ENCODE results near the gene PFKFB3. TPM values are rescaled to one million over a fixed set of nuclear protein-coding genes. Genes with fewer than 3 reads are reported as not detected.
"Not testable (repeated sequence)": the region's sequence is repeated elsewhere in the genome, so short reads cannot be mapped to it uniquely, and the experiment has no call there.

PFKFB3 gene
- total RNA-seq, 1 donor from 2014 or later: 34.1 TPM

GRCh38 chr10:6272126-6272525 lies 69.4 kb downstream of the PFKFB3 start:
- no peak for DNase-seq

- DNase-seq: no peak
These were observed 70.6 kb downstream of the PFKFB3 start for GRCh38 chr10:6273351-6273750.

DNA sequence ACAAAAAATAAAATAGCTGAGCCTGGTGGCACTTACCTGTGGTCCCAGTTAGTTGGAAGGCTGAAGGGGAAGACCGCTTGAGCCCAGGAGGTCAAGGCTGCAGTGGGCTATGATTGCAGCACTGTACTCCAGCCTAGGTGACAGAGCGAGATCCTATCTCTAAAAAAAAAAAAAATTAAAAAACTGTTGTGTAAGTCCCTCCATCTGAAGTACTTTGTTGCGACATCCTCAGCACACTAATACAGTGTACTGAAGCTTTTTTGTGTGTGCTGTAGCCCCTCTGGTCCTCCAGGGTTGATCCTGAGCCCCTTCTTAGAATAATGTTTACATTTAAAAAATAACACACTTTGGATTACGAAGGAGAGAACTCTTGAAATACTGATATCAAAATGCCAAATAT lies 71.3 kb downstream of the PFKFB3 start:
- no peak for DNase-seq

DNA sequence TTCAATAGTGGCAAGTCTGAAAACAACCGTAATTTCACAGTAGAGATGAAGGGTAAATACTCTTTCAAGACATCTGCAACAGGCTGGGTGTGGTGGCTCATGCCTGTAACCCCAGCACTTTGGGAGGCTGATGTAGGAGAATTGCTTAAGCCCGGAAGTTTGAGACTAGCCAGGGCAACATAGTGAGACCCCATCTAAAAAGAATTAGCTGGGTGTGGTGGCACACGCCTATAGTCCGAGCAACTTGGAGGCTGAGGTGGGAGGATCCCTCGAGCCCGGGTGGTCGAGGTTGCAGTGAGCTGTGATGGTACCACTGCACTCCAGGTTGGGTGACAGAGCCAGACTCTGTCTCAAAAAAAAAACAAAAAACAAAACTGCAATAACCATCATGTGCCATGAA lies 71.8 kb downstream of the PFKFB3 start:
- no peak for DNase-seq

GRCh38 chr10:6275022-6275997 lies 72.6 kb downstream of the PFKFB3 start:
- no peak for DNase-seq

DNA sequence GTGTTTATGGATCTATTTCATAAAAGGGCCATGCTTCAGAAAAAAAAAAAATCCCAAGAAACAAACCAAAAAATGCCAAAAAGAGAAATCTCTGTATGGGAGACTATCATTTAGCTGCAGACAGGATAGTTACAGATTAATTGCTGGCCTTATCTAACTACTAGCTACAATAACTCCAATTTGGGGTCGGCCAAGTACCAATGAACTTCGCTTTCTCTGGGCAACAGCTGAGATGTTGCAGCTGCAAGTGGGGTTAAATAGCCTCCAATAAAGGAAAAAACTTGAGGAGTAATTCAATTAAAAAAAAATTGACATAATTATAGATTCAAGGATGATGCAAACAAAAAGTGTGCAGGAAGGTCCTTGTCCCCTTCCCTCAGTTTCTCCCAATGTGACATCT lies 73.6 kb downstream of the PFKFB3 start:
- no peak for DNase-seq

GRCh38 chr10:6278519-6279120 lies 75.9 kb downstream of the PFKFB3 start:
- DNase-seq: no peak

GRCh38 chr10:6279540-6280267 lies 77.0 kb downstream of the PFKFB3 start:
- no peak for DNase-seq

GRCh38 chr10:6280291-6280690 lies 77.6 kb downstream of the PFKFB3 start:
- no peak for DNase-seq

DNA sequence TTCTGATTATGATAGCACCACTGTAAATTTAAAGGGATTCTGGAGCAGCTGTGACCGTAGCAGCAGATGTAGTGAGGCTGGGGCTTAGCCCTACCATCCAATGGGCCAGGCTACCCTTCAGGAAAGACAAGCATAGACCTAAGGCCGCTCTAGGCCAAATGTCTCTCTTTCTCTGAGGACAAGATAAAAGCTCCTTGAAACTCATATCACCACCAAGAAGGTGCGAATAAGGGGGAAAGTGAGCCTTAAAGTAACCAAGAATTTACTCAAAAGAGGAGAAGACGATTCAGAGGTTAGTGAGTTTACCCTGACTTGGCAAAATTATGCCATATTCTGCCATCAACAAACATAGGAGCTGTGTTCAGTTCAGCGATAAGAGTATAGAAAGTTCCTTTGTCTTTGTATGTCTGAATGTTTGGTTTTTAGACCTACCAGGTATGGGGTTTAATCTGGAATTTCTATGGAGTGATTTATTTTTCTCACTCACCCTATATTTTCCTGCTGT lies 79.8 kb downstream of the PFKFB3 start:
- DNase-seq: no peak

DNA sequence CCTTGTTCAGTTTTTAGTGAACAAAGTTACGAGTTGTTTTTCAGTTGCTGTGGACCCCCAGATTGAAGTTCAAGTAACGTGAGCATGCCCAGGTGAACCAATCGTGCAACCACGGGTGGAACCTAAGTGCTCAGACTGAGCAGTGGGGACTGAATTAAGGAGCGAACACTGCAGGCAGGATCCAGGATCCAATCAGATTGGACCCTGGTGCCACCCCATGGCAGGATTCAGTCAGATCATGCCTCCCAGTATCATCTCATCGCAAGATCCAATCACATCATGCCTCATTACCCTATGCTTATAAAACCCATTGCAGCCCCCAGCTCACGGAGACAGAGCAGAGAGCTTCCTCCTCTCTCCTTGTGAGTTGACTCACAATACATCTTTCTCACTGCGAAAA lies 80.9 kb downstream of the PFKFB3 start:
- no peak for DNase-seq

GRCh38 chr10:6290621-6291020 lies 87.9 kb downstream of the PFKFB3 start:
- DNase-seq: not testable (repeated sequence)

DNA sequence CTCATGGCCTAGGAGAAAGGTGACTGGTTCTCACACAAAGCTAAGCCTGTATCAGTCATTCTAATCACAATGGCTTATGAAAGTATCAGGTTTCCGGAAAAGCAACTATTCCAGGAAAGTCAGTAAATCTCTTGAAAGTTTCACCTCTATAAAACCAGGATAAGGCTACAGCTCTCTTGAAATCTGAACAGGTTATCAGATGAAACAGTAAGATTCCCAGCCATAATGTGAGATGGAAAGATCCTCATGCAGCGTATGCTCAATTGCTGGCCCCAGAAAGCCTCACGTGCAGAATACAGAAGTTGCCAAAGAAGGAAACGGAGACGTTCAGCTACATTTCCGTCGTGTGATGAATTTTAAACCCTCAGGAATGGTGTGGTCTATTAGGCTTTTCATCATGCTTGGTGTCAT lies 90.0 kb downstream of the PFKFB3 start:
- DNase-seq: no peak

DNA sequence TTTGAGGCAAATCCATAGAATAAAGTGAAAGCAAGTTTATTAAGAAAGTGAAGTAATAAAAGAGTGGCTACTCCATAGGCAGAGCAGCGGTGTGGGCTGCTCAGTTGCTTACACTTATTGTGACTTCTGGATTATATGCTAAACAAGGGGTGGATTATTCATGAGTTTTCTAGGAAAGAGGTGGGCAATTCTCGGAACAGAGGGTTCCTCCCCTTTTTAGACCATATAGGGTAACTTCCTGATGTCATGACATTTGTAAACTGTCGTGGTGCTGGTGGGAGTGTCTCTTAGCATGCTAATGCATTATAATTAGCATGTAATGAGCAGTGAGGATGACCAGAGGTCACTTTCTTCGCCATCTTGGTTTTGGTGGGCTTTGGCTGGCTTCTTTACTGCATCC lies 93.7 kb downstream of the PFKFB3 start:
- DNase-seq: not testable (repeated sequence)

DNA sequence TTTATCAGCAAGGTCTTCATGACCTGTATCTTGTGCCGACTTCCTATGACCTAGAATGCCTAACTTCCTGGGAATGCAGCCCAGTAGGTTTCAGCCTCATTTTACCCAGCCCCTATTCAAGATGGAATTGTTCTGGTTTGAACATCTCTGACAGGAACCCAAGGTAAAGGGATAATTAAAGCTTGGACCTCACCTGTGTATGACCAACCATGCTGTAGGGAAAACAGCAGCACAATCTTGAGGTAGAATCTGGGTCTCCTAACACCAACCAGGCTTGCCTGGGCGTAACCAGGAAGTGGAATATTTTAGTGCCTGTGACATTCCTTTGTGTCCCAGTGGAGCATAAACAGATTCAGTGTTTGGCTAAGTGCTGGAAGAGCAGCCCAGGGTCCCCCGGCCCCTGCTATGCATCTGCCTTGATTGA lies 94.1 kb downstream of the PFKFB3 start:
- DNase-seq: peak; percentile 11

- DNase-seq: no peak
These were observed 94.8 kb downstream of the PFKFB3 start for GRCh38 chr10:6297522-6297921.

DNA sequence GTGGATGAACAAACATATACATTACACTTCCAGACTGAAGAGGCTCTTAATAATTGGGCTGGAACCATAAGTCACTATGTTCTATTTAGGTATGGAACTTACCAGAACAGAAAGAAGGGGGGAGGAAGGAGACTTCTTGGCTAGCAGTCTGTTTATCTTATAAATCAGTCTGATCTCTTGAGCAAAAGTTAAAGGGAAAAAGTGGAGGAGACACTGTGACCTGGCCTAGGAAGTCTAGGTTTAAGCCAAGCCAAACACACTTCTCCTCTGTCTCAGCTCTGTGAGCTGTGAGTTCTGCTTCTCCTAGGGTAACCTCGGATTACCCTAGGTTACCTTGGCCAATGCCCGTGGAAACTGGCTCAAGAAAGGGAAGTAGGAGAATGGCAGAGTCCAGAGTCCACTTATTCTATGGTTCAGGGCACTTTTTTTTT lies 95.2 kb downstream of the PFKFB3 start:
- no peak for DNase-seq

- no peak for DNase-seq
These were observed 95.7 kb downstream of the PFKFB3 start for GRCh38 chr10:6298428-6298827.

- no peak for DNase-seq
These were observed 96.5 kb downstream of the PFKFB3 start for GRCh38 chr10:6299234-6299633.

GRCh38 chr10:6299743-6300105 lies 97.0 kb downstream of the PFKFB3 start:
- no peak for DNase-seq

DNA sequence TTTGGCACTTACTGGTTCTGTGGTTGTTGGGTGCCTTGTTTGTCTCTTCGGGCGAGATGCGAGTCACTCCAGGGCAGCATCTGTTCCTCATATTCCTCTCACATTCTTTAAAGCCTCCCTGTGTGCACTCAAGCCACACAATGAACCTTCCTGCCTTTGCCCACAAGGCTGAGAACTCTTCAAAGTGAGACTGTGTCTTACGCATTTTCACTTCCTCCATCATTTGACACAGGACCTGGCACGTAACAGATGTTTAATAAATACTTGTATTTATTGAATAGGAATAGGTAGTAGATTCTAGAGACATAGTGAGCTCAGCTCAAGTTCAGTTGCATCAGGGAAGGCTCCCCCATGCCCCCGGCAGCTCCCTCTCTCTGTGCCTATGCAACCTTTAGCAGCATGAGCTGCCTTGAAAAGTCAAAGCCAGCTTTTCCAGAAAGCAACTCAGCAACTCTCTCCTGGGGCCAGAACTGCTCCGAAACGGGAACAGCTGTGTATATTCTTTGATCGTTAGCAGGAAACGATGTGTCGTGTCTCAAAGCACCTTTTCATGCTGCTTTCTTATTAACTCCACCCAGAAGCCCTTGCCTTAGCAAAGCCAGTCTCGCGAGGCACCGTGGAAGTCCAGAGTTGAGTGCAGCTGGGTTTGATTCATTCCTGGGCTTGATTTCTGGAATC lies 97.5 kb downstream of the PFKFB3 start:
- peak; percentile 31 for DNase-seq

DNA sequence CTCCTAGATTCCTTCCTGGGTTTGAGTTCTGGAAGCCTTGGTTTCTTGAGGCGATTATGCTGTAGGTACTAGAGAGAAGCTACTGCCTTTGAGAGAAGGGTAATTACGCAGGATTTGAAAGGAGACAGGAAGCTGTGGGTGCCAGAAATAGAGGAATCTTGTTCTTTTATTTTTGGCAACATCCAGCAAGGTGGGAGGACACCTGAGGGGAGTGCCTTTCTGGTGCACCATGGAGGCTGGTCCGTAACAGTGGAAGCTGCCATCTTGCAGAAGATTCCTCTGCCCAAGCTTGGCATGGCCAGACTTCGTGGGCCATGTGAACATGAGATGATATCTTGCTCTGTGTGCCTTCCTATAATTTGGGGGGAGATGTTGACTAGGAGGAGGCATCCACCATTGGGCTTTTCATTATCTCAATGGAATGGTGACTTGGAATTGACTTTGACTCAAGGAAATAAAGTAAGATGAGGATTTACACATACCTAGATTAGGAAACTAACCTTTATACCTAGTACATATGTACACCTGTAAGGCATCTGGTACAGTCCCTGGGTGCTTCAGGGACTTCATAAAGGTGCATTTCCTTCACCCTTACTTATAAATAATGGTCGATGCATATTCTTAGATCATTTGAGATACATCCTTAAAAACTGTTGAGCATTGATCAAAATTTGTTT lies 98.2 kb downstream of the PFKFB3 start:
- DNase-seq: no peak
